Trophoblast cell (in vitro differentiated cells and primary cell): Measurements from ENCODE around the gene KNOP1.
A peak's percentile ranks its signal among the peaks of the same experiment; 100 is the strongest.

Source experiments
- DNase-seq, 2 donors: peaks; one replicate each; pipeline ENCODE4 v3.0.0-alpha.2; 2016
- H2AFZ ChIP-seq: 2 replicates; pipeline ENCODE4 v1.6.1; 2013; ENCODE audit warnings: low read length, moderate library complexity, mild to moderate bottlenecking; ENCODE audit not compliant: insufficient read depth, poor library complexity
- H2AK5ac ChIP-seq: 2 replicates; pipeline ENCODE4 v1.6.1; 2013; ENCODE audit warnings: mild to moderate bottlenecking, low read length
- H2BK120ac ChIP-seq: 2 replicates; pipeline ENCODE4 v1.6.1; 2013; ENCODE audit warnings: low read length, mild to moderate bottlenecking, moderate library complexity; ENCODE audit not compliant: insufficient read depth, poor library complexity
- H2BK12ac ChIP-seq: 2 replicates; pipeline ENCODE4 v1.6.1; 2013; ENCODE audit warnings: mild to moderate bottlenecking, low read length, moderate library complexity
- H2BK5ac ChIP-seq: 2 replicates; pipeline ENCODE4 v1.6.1; 2013; ENCODE audit warnings: low read length, low read depth, moderate library complexity, mild to moderate bottlenecking; ENCODE audit not compliant: poor library complexity
- H3K14ac ChIP-seq: 2 replicates; pipeline ENCODE4 v1.6.1; 2013; ENCODE audit warnings: mild to moderate bottlenecking, low read length
- H3K18ac ChIP-seq: 2 replicates; pipeline ENCODE4 v1.6.1; 2013; ENCODE audit warnings: mild to moderate bottlenecking, low read length
- H3K23ac ChIP-seq: 2 replicates; pipeline ENCODE4 v1.6.1; 2013; ENCODE audit warnings: low read length
- H3K27ac ChIP-seq: 2 replicates; pipeline ENCODE4 v1.5.1; 2013; ENCODE audit warnings: low read depth, mild to moderate bottlenecking, inconsistent platforms, low read length, moderate library complexity
- H3K27me3 ChIP-seq: 2 replicates; pipeline ENCODE4 v1.6.1; 2013; ENCODE audit warnings: inconsistent platforms, mild to moderate bottlenecking, low read length, moderate library complexity; ENCODE audit not compliant: insufficient read depth
- H3K36me3 ChIP-seq, 2 experiments: 1 replicate in 1 of 2; 2 replicates in 1 of 2; pipeline ENCODE4 v1.6.1; 2013; ENCODE audit warnings: low read length in 2 of 2, mild to moderate bottlenecking in 2 of 2, moderate library complexity in 1 of 2; ENCODE audit not compliant: insufficient read depth in 2 of 2, control insufficient read depth in 1 of 2
- H3K4ac ChIP-seq: 2 replicates; pipeline ENCODE4 v1.6.1; 2013; ENCODE audit warnings: low read depth, mild to moderate bottlenecking, low read length, moderate library complexity
- H3K4me1 ChIP-seq, 2 experiments: 1 replicate in 1 of 2; 2 replicates in 1 of 2; pipeline ENCODE4 v1.6.1; 2013; ENCODE audit warnings: low read length in 2 of 2, mild to moderate bottlenecking in 2 of 2, moderate library complexity in 1 of 2; ENCODE audit not compliant: insufficient read depth in 2 of 2, control insufficient read depth in 1 of 2
- H3K4me2 ChIP-seq: 2 replicates; pipeline ENCODE4 v1.6.1; 2013; ENCODE audit warnings: inconsistent platforms, mild to moderate bottlenecking, low read length, moderate library complexity
- H3K4me3 ChIP-seq: 2 replicates; pipeline ENCODE4 v1.5.1; 2013; ENCODE audit warnings: mild to moderate bottlenecking, low read depth, low read length, inconsistent platforms
- H3K79me1 ChIP-seq: one replicate; pipeline ENCODE4 v1.6.1; 2013; ENCODE audit warnings: low read length
- H3K79me2 ChIP-seq: 2 replicates; pipeline ENCODE4 v1.6.1; 2013; ENCODE audit warnings: low read length, mild to moderate bottlenecking; ENCODE audit not compliant: control insufficient read depth, insufficient read depth, poor library complexity
- H3K9ac ChIP-seq: 2 replicates; pipeline ENCODE4 v1.6.1; 2013; ENCODE audit warnings: mild to moderate bottlenecking, low read length
- H3K9me3 ChIP-seq: 2 replicates; pipeline ENCODE4 v1.6.1; 2013; ENCODE audit warnings: low read depth, mild to moderate bottlenecking, control low read depth, inconsistent platforms, low read length; ENCODE audit not compliant: insufficient read depth
- H4K12ac ChIP-seq: 2 replicates; pipeline ENCODE4 v1.6.1; 2013; ENCODE audit warnings: low read depth, mild to moderate bottlenecking, low read length, moderate library complexity
- H4K8ac ChIP-seq: 2 replicates; pipeline ENCODE4 v1.6.1; 2013; ENCODE audit warnings: low read depth, mild to moderate bottlenecking, low read length, moderate library complexity
- H4K91ac ChIP-seq: one replicate; pipeline ENCODE4 v1.6.1; 2013; ENCODE audit warnings: low read depth, mild to moderate bottlenecking, low read length, moderate library complexity
- WGBS: extraction: QIAGEN DNeasy Blood & Tissue Kit; methylation state at CpG from one replicate; pipeline ENCODE4 v1.1.7; 2013; ENCODE audit warnings: missing lambda C conversion rate; ENCODE audit not compliant: insufficient read length, insufficient coverage; ENCODE audit errors: extremely low coverage; 5-methylcytosine and 5-hydroxymethylcytosine counted together

The KNOP1 gene

DNA sequence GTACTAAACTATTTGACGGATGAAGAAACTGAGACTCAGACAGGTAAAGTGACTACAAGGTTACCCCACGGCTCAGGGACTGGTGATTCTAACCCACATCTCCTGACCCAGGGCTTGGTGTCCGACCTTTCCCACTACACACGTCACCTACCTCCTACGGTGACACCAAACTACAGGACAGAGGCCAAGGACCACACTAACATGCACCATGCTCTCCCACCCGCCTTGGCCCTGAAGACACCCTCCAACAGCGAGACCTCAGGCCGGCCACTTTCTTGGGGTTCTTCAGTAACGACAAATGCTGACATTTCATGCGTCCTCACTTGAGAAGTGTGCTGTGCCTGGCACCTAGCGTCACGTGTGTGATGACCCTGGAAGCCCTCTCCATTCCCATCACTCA is 6.4 kb downstream of the KNOP1 start:
- no CpG with 5 or more reads among the region's 12 CpGs for WGBS
- Histone ChIP-seq H2BK12ac (no peak overlapping the region), H3K27me3 (no peaks in the 10 kb centered on the region), H2BK5ac (no peak overlapping the region), H3K9ac (no peak overlapping the region), H3K79me1 (no peaks in the 10 kb centered on the region), H3K4me1 (peaks cover 10% of the 10 kb centered on the region in 2 experiments), H3K79me2 (no peaks in the 10 kb centered on the region), H3K23ac (no peak overlapping the region), H4K91ac (no peak overlapping the region), H3K4me3 (peak overlapping the region; percentile 7), H3K14ac (no peak overlapping the region), H4K12ac (no peak overlapping the region), H2AK5ac (no peak overlapping the region), H3K9me3 (no peaks in the 10 kb centered on the region), H2AFZ (no peak overlapping the region), H3K36me3 (peaks cover 48 to 53% of the 10 kb centered on the region in 2 experiments), H2BK120ac (no peak overlapping the region), H3K4me2 (no peak overlapping the region), H3K4ac (no peak overlapping the region), H3K18ac (no peak overlapping the region), H3K27ac (no peak overlapping the region), H4K8ac (no peak overlapping the region)
- DNase-seq = no peak

DNA sequence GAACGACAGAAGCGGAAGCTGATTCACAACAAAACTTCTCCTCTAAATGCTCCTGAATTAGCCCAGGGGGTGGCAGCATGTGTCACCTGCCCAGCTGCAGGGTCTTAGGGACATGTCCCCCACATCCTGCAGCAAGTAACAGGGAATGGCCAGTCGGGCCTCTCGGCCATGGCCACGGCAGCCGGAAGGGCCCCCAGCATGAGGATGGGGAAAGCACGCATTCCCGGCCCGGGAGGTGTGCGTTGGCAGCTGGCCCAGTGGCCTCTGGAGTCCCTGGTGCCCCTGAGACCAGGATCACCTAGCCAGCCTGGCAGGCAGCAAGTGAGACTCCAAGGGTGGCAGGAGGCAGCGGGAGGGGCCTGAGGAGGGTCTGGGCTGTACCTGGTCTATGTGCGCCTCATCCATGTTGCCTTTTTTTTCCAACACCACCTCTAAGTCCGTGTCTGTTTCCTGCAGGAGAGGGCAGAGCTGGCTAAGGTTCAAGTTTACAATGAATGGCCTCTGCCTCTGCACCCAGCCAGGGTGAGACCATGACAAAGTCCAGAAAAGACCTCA is 7.0 kb downstream of the KNOP1 start:
- Histone ChIP-seq H3K9ac (no peak overlapping the region), H3K4me3 (no peak overlapping the region), H2BK5ac (no peak overlapping the region), H3K79me1 (no peaks in the 10 kb centered on the region), H4K12ac (no peak overlapping the region), H3K4me1 (peaks cover 5% of the 10 kb centered on the region in 2 experiments), H3K18ac (no peak overlapping the region), H2BK12ac (no peak overlapping the region), H3K27ac (no peak overlapping the region), H2BK120ac (no peak overlapping the region), H2AFZ (no peak overlapping the region), H3K79me2 (no peaks in the 10 kb centered on the region), H3K23ac (no peak overlapping the region), H3K27me3 (no peaks in the 10 kb centered on the region), H3K4me2 (no peak overlapping the region), H3K4ac (no peak overlapping the region), H3K14ac (no peak overlapping the region), H2AK5ac (no peak overlapping the region), H4K91ac (no peak overlapping the region), H3K9me3 (no peaks in the 10 kb centered on the region), H3K36me3 (peaks cover 48 to 55% of the 10 kb centered on the region in 2 experiments), H4K8ac (no peak overlapping the region)
- no peak for DNase-seq
- WGBS = no CpG with 5 or more reads among the region's 13 CpGs

DNA sequence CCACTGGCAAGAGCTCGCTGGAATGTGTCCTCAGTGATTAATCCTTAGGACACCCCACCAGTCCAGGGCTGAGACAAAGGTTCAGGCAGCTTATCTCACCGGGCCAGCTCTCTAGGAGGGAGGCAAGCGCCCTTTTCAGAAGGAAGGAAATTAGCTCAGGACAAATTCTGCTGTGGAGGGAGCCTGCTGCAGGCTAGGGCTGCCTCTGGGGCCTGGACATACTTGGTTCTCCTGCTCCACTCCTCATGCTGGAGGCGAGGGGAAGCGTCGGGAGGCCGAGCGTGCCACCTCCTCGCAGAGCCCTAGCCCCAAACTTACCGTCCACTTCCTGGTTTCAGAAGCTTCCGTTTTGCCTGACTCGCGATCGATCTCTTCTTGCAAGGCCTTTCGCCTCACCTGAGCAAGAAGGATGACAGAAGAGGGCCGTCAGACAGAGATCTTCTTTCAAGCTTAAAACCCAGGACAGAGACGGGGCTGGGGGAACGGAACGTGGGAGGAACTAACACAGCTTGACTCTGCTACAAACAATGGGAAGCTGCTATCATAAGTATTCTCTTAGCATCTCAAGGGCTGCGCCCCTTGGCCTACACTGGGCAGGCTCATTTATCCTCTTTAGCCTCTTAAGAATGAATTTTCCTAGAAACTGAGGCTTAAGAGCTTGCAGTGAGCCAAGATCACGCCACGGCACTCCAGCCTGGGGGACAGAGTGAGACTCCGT is 7.7 kb downstream of the KNOP1 start:
- no CpG with 5 or more reads among the region's 23 CpGs for WGBS
- H2AK5ac ChIP-seq = no peak overlapping the region
- no peak overlapping the region for H4K91ac ChIP-seq
- H2BK5ac ChIP-seq = no peak overlapping the region
- H3K27me3 ChIP-seq = no peaks in the 10 kb centered on the region
- H3K4me1 ChIP-seq = peaks cover 3% of the 10 kb centered on the region in 2 experiments
- no peaks in the 10 kb centered on the region for H3K9me3 ChIP-seq
- H4K8ac ChIP-seq = no peak overlapping the region
- H3K36me3 ChIP-seq = peaks cover 54 to 61% of the 10 kb centered on the region in 2 experiments
- H3K4me3 ChIP-seq = no peak overlapping the region
- H3K4ac ChIP-seq = no peak overlapping the region
- no peak overlapping the region for H3K9ac ChIP-seq
- no peak overlapping the region for H3K14ac ChIP-seq
- no peak overlapping the region for H3K4me2 ChIP-seq
- H3K18ac ChIP-seq = no peak overlapping the region
- no peak overlapping the region for H2AFZ ChIP-seq
- no peak for DNase-seq
- H2BK120ac ChIP-seq = no peak overlapping the region
- H3K23ac ChIP-seq = no peak overlapping the region
- H3K79me1 ChIP-seq = no peaks in the 10 kb centered on the region
- H3K79me2 ChIP-seq = no peaks in the 10 kb centered on the region
- H3K27ac ChIP-seq = no peak overlapping the region
- H4K12ac ChIP-seq = no peak overlapping the region
- H2BK12ac ChIP-seq = no peak overlapping the region

DNA sequence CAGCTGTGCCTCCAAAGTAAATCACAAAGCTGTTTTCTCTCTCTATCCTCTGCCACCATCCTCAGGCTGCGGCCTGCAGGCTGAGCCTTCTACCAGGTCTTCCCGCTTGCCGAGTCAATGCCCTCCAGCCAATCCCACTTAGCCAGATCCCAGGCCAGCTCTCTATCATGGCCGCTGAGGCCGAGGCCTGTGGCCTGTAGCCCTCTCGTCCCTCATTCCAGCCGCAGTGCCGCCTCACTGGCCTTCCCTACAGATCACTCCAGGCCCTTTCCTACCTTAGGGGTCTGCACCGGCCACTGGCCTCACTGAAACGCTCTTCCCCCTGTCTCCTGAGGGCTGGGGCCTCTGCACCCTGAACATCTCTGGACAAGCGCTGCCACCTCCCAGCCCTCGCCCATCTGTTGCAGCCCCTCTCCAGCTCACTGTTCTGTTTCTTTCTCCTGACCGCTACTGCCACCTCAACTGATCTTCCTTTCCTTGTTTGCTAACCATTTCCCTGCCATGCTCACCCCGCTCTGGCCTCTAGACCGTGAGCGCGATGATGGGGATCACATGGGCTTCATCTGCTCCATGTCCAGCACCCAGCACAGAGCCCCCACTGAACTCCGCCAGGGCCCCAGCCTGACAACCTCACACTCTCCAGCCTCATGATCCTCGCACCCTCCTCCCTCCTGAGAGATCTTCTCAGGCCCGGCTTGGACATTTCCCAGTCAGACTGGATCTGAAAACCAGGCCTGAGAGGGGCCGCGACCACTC is 8.5 kb downstream of the KNOP1 start:
- no peak overlapping the region for H3K4me3 ChIP-seq
- no CpG with 5 or more reads among the region's 22 CpGs for WGBS

More for the DNA sequence above, 8.5 kb downstream of the KNOP1 start:
- Histone ChIP-seq H3K23ac (no peak overlapping the region), H3K18ac (peak overlapping the region; percentile 18), H2BK120ac (no peak overlapping the region), H3K4ac (no peak overlapping the region), H3K79me1 (peaks cover 3% of the 10 kb centered on the region), H3K4me1 (peaks cover 10% of the 10 kb centered on the region in 2 experiments), H2AK5ac (no peak overlapping the region), H2AFZ (no peak overlapping the region), H4K8ac (no peak overlapping the region), H4K12ac (no peak overlapping the region), H2BK12ac (no peak overlapping the region), H2BK5ac (no peak overlapping the region), H3K79me2 (no peaks in the 10 kb centered on the region), H3K36me3 (peaks cover 60 to 67% of the 10 kb centered on the region in 2 experiments), H3K4me2 (no peak overlapping the region), H3K9me3 (no peaks in the 10 kb centered on the region), H3K14ac (no peak overlapping the region), H3K9ac (no peak overlapping the region), H3K27ac (no peak overlapping the region), H3K27me3 (no peaks in the 10 kb centered on the region), H4K91ac (no peak overlapping the region)
- no peak for DNase-seq
